GM19351 (cell line): ENCODE results near the gene ARMC9.
A peak's percentile ranks its signal among the peaks of the same experiment; 100 is the strongest.
"Not testable (repeated sequence)": the region's sequence is repeated elsewhere in the genome, so short reads cannot be mapped to it uniquely, and the experiment has no call there.

Experiments used
- ATAC-seq: cut with Tn5 transposase; IDR thresholded peaks from one replicate; pipeline ENCODE4 v1.9.1; 2021; ENCODE audit warnings: mild to moderate bottlenecking, moderate library complexity; ENCODE audit not compliant: unreplicated experiment

Gene ARMC9

GRCh38 chr2:231357931-231358330 lies 159.5 kb downstream of the ARMC9 start:
- ATAC-seq, result no peak

- ATAC-seq, result no peak
These were observed 161.0 kb downstream of the ARMC9 start for GRCh38 chr2:231359441-231359840.

GRCh38 chr2:231359948-231360347 lies 161.5 kb downstream of the ARMC9 start:
- ATAC-seq, result no peak

- no peak for ATAC-seq
These were observed 162.0 kb downstream of the ARMC9 start for GRCh38 chr2:231360401-231360800.

- no peak for ATAC-seq
These were observed 162.5 kb downstream of the ARMC9 start for GRCh38 chr2:231360881-231361371.

GRCh38 chr2:231361701-231362554 lies 163.5 kb downstream of the ARMC9 start:
- peak; percentile 93 for ATAC-seq

GRCh38 chr2:231362555-231363184 lies 164.2 kb downstream of the ARMC9 start:
- ATAC-seq, result no peak

- no peak for ATAC-seq
These were observed 165.6 kb downstream of the ARMC9 start for GRCh38 chr2:231364061-231364460.

- no peak for ATAC-seq
These were observed 166.8 kb downstream of the ARMC9 start for GRCh38 chr2:231364961-231365810.

- no peak for ATAC-seq
These were observed 168.7 kb downstream of the ARMC9 start for GRCh38 chr2:231367178-231367577.

- no peak for ATAC-seq
These were observed 171.4 kb downstream of the ARMC9 start for GRCh38 chr2:231369580-231370428.

- no peak for ATAC-seq
These were observed 172.0 kb downstream of the ARMC9 start for GRCh38 chr2:231370429-231370748.

- no peak for ATAC-seq
These were observed 172.5 kb downstream of the ARMC9 start for GRCh38 chr2:231370749-231371429.

GRCh38 chr2:231371430-231372054 lies 173.1 kb downstream of the ARMC9 start:
- no peak for ATAC-seq

- ATAC-seq, result no peak
These were observed 173.9 kb downstream of the ARMC9 start for GRCh38 chr2:231372326-231372725.

- ATAC-seq, result no peak
These were observed 174.8 kb downstream of the ARMC9 start for GRCh38 chr2:231373184-231373583.

- ATAC-seq, result no peak
These were observed 175.4 kb downstream of the ARMC9 start for GRCh38 chr2:231373786-231374349.

- no peak for ATAC-seq
These were observed 176.3 kb downstream of the ARMC9 start for GRCh38 chr2:231374771-231375170.

GRCh38 chr2:231375994-231376615 lies 177.7 kb downstream of the ARMC9 start:
- ATAC-seq, result not testable (repeated sequence)
